HG02973 (cell line): ENCODE data around the gene LRRC42.

Source experiments
- ATAC-seq: cut with Tn5 transposase; IDR thresholded peaks from one replicate; pipeline ENCODE4 v1.9.1; 2021; ENCODE audit warnings: moderate library complexity; ENCODE audit not compliant: unreplicated experiment

The LRRC42 gene

GRCh38 chr1:53946252-53947171, at the start of gene LRRC42:
Gene LRRC42, plus strand, starts transcription at chr1:53946350. Its CDS starts 5,650 bp downstream, at chr1:53952000.
- peak; percentile 60 for ATAC-seq

DNA sequence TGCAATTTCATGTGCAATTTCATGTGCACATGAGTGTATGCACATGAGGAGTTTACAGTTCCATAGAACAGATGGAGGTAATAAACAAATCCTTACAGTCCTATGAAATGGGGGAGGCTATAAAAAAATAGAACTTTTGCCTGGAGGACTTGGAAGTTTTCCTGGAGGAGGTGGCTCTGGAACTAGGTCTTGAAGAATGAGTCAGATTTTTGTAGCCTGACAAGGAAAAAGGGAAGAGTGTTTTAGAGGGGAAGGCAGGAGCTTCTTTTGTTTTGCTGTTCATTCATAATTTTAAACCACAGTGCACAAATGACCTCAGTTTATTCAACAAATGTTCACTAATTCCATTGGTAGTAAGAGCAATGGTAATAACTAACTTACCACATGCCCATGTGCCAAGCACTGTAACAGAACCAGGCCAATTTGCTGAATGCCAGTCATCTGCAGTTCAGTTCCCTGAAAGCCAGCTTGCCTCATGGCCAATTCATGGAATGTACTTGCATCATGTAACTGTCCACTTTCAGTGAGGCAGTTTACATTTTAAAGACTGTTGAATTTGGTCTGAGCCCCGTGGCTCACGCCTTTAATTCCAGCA, 49.4 kb upstream of the LRRC42 start:
- ATAC-seq, result no peak

DNA sequence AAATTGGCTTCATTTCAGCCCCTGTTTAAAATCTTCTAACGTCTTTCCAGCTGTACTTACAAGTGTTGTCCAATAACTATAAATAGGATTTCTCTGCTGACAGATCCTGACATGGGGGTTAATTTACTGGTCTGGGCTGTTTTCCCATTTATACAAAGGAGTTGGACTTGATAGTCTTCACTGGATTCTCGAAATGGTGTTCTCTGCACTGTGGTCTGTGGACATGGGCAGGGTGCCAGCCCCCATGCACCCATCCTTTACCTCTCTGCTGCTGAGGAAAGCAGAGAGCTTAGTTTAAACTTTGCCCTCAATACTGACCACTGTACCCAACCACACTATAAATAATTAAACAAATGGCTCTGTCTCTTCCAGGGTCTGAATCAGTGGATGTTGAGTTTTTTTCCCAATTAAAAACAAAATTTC, 46.9 kb upstream of the LRRC42 start:
- ATAC-seq, result no peak

GRCh38 chr1:53899708-53900107, 46.4 kb upstream of the LRRC42 start:
- ATAC-seq, result no peak

GRCh38 chr1:53902235-53903138, 43.7 kb upstream of the LRRC42 start:
- ATAC-seq, result no peak

DNA sequence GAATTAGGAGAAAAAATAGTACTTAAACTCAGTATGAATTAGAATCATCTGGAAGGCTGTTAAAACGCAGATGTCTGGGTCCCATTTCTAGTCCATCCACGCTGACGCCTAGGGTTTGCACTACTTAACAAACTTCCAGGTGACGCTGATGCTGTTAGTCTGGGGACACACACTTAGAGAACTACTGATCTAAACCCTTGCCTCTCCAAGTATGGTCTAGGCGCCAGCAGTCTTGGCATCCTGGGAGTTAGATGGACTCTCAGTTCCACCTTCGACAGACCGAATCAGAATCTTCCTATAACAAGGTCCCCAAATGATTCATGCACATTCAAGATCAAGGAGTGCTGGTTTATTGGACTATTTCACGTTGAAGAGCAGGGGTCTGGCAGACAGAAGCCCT, 40.6 kb upstream of the LRRC42 start:
- ATAC-seq, result no peak

DNA sequence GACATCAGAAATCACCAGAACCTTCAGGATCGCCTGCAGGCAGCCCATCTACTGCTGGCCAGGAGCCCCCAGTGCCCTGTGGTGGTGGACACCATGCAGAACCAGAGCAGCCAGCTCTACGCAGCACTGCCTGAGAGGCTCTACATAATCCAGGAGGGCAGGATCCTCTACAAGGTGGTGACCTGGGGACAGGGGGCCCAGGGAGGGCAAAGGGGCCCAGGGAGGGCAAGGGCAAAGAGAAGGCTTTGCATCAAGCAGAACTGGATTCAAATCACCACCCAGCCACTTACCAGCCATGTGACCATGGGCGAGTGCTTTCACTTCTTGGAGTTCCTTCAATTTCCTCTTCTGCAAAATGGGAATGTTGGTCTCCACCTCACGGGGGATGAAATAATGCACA, 40.0 kb upstream of the LRRC42 start:
- no peak for ATAC-seq

- no peak for ATAC-seq
These were observed 36.2 kb upstream of the LRRC42 start for GRCh38 chr1:53909946-53910345.

- no peak for ATAC-seq
These were observed 34.7 kb upstream of the LRRC42 start for GRCh38 chr1:53911442-53911841.

GRCh38 chr1:53913352-53914033, 32.7 kb upstream of the LRRC42 start:
- no peak for ATAC-seq

DNA sequence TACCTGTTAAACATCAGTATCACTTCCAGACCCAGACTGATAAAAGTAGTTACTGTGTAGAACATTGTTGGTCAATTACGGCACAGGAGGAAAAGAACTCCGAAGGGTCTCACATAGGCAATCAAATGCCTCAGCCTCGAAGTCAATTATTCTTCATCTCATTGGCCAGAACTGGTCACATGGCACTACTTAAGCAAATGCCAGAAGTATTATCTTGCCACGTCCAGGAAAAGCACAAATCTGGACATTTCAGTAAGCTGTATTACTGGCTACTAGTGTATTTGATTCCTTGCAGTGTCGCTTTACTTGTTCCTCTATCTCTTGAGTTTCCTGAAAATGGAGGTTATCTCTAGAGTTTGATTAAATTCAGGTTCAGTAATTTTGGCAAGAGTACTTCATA, 27.8 kb upstream of the LRRC42 start:
- no peak for ATAC-seq

GRCh38 chr1:53919675-53920066, 26.5 kb upstream of the LRRC42 start:
- ATAC-seq, result no peak

DNA sequence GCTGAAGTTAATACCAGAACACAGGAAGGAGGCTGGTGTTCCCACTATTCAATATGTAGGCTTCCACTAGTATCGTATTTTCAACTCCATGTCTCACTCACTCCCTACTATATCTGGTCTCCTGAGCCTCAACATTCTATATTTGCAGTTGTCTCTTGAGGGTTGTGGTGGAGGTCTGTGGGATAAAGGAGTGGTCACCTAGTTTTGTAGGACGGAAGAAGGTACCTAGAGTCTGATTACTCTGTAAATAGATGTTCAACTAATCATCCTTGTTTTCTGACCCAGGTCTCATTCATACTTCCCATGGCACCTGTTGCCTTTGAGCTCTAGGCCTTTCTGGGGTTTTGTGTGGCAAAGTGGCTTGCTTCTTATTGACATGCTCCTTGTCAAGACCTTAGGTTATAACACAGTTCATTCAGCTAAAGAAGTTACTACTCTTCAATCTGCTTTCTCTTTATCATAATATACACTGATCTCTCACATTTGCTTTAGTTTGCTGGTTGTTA, 18.7 kb upstream of the LRRC42 start:
- ATAC-seq, result no peak

DNA sequence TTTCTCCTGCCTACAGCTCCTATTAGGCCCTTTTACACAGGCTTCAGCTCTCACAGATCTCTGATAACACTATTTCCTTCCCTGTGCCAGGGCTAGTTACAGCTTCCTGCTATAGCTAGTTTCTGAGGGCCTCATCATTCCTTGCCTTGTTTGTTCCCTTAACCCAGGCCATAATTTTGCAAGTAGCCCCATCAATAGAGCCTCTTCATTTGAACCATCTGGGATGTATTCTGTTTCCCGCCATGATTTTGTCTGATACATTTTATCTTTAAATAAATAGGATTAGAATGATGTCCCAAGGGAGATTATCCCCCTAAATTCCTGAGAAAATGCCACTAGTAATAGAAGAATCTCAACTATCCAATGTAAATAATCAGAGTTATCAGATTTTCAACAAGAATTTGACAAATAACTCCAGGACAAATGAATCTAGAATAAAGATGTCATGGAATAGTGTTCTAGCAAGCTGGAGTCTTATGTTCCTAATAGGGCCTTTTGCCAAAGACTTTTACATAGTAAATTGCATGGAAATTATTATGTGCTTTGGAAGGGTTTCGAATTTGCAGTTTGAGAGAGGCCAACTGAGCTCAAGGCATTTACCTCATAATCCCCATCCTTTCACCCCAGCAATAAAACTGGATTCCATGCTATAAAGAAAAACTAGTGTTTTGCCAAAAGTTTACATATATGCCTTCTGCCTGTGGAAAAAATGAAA, 16.7 kb upstream of the LRRC42 start:
- no peak for ATAC-seq

DNA sequence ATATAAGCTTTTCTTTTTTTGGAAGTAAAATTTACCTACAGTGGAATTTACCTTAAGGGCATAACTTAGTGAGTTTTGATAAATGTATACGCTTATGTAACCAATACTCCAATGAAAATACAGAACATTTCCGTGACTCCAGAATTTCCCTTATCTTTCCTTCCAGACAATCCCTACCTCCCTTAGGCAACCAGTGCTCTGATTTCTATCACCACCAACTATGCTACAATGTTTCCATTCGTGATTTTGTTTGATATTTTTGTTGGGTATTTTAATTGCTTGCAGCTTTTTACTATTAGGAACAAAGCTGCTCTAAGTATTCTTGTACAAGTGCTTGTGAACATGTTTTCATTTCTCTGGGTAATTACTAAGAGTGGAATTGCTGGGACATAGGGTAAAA, 15.2 kb upstream of the LRRC42 start:
- no peak for ATAC-seq

- ATAC-seq, result no peak
These were observed 14.6 kb upstream of the LRRC42 start for GRCh38 chr1:53931523-53931922.

DNA sequence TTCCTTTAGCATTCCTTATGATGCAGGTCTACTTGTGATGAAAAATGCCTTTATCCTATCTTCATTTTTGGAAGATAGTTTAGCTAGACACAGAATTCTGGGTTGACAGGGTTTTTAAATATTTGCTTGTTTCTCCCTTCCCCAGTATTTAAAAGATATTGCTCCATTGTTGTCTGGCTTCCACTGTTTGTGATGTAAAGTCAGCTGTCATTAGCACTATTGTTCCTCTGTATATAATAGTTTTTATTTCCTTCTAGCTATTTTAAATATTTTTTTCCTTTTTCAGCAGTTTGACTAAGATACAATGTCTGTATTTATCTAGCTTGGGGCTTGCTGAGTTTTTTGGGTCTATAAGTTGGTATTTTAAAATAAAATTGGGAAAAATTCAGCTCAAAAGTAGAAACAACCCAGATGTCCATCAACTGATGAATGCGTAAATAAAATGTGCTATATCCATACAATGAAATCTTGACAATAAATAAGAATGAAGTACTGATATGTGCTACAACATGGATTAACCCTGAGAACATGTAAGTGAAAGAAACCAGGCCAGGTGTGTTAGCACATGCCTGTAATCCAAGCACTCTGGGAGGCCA, 11.9 kb upstream of the LRRC42 start:
- ATAC-seq, result no peak

GRCh38 chr1:53936430-53936829, 9.7 kb upstream of the LRRC42 start:
- ATAC-seq, result no peak

DNA sequence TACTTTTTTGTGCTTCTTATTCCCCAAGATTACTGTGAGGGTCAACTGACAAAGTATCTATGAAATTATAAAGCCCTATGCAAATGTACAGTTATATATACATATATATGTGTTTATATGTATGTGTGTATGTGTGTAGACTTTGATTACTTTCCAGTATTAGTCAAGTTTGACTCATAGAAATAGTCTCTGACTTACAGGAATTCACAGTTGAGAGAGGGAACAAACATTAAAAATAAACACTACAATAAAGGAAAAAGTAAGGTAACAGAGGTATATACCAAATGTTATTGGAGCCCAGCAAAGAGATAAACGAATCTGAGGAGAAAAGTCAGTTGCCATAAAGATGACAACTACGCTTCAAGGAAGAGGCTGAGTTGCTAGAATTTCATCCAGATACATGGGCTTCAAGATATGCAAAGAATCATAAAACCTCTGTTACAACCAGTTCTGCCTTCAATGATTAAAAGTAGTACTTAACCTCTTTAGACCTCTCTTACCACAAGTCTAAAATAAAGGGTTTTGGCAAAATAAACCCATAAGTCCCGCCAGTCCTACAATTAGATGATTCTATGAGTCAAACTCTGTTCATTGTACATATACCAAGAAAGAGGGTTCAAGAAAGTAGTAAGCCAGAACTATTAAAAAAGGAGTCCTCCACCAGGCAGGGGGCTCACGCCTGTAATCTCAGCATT, 7.9 kb upstream of the LRRC42 start:
- ATAC-seq, result no peak
